ENCODE measurements around the gene ACOXL.
"Not testable (repeated sequence)": the region's sequence is repeated elsewhere in the genome, so short reads cannot be mapped to it uniquely, and the experiment has no call there.

The ACOXL gene

DNA sequence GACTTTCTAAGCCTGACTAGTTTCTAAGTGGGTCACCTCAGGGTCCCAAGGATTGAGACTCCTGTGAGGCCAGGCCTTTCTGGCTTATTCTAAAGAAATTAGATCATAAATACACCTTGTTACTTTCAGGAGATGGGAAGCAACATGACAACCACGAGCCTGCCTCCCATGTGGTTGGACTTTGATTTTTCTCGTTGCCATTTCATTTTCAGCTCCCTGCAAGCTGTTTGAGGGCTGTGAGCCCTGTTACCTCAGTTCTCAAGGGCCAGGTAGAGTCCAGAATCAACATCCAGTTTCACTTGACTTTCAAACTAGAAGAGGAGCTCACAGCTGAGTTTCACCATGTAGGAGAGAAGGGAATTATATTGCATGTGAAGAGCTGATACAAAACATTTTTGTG is 228.6 kb downstream of the ACOXL start:
- no peak for DNase-seq

DNA sequence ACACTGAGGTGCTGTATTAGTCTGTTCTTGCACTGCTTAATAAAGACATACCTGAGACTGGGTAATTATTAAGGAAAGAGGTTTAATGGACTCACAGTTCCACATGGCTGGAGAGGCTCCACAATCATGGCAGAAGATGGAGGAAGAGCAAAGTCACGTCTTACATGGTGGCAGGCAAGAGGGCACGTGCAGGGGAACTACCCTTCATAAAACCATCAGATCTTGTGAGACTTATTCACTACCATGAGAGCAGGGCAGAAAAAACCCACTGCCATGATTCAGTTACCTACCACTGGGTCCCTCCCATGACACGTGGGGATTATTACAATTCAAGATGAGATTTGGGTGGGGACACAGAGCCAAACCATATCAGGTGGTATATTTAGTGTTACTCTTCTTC is 229.3 kb downstream of the ACOXL start:
- DNase-seq, result not testable (repeated sequence)

DNA sequence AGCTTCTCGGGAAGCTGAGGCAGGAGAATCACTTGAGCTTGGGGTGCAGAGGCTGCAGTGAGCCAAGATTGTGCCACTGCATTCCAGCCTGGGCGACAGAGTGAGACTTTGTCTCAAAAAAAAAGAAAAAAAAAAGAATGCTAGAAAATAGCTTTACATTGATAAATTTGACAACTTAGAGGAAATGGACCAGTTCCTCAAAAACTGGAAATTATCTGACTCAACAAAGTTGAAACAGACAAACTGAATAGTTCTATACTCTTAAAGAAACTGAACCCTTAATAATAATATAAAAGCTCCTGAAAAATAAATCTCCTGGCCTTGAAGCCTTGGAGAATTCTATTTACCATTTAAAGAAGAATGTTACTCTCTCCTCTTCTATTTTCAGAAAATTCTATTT is 237.3 kb downstream of the ACOXL start:
- DNase-seq, result no peak

DNA sequence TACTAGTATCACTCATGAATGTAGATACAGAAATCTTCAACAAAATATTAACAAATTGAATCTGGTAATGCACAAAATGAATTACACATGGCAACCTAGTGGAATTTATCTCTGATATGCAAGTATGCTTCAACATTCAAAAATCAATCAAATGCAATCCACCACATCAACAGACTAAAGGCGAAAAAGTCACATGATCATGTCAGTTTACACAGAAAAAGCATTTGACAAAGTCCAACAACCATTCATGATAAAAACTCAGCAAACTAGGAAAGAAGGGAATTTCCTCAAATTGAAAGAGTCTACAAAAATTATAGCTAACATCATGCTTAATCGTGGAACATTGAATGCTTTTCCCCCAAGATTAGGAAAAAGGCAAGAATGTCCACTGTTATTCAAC is 237.8 kb downstream of the ACOXL start:
- DNase-seq, result no peak

DNA sequence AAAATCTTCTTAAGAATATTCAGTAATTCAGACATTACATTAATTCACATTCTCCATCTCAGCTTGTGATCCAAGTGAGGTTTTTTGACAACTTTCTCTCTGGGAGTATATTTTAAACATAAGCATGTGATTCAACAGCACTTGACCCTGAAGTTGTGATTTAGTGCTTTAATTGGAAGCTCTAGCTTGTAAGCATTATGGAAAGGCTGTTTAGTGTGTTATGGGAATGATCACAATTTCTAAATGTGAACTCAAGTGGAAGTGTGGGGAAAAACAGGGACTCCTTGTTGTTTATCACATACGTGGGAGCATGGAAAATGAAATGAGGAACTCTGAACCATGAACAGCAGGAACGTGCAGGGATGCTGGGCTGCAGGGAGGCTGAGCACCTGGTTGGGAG is 239.4 kb downstream of the ACOXL start:
- DNase-seq, result no peak

DNA sequence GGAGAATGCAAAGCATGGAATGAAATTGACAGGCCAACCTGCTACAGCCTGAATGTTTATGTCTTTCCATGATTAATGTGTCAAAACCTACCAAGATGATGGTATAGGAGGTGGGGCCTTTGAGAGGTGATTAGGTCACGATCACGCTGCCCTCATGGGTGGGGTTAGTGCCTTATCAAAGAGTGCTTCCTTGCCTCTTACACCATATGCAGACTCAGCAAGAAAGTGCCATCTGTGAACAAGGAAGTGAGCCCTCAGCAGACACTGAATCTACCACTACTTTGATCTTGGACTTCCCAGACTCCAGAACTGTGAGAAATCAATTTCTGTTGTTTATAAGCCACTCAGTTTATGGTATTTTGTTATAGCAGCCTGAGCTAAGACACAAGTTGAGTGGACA is 240.9 kb downstream of the ACOXL start:
- DNase-seq, result no peak

DNA sequence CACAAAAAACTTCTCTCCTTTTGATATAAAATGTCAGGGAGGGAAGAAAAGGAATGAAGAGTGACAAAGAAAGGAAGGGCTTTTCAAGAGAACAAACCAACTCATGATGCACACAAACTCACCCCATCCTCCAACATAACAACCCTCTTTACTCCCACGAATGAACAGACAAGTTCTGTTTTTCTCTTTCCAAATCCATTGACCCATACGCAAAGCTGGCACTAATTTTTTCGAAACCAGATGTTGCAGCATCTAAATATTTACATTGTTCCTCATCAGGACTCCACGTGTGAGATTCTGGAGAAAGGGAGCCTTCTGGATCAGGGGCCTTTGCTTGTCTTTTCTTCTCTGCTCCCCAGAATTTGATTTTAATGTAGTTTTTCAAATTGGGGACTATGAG is 245.0 kb downstream of the ACOXL start:
- DNase-seq, result no peak

DNA sequence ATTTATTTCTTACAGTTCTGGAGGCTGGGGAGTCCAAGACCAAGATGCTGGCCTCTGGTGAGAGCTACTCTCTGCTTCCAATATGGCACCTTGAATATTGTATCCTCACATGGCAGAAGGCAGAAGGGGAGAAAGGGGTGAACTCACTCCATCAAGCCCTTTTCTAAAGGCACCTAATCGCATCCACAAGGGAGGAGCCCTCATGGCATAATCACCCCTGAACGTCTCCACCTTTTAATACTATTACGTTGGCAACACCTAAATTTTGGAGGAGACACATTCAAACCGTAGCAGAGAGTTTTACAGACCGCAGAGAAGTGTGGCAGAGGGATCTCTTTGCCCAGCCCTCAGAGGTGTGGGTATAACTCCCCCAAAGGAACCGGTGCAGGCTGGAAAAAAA is 245.8 kb downstream of the ACOXL start:
- no peak for DNase-seq

DNA sequence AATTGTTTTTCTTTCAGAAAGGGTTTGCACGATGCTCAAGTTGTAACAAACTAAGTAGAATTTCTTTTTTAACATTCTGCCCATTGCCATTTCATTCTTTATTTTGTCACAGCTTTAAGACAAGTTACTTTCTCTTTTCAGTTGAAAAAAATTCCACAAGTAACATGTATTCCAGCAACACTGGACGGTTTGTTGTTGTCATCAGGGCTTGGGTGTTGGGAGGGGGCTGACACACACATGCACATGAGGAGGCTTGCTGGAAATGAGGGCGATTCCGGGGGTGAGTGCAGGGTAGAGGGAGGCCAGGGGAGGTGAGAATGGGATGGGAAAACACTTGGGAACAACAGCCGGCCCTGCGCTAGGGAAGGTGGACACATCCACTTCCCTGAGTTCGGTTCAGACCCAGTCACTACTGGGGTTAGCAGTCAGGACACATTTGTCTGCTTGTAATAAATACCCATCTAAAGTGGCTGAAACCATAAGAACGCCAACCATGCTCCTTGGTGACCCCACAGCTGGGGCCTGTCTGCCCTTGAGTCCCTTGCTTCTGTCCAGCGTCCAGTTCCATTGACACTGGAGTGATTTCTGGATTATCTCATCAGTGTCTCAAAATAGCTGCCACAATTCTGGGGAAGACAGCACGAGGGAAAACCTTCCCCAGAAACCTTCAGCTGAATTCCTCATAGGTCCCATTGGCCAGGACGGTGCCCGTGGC is 246.5 kb downstream of the ACOXL start:
- no peak for DNase-seq

DNA sequence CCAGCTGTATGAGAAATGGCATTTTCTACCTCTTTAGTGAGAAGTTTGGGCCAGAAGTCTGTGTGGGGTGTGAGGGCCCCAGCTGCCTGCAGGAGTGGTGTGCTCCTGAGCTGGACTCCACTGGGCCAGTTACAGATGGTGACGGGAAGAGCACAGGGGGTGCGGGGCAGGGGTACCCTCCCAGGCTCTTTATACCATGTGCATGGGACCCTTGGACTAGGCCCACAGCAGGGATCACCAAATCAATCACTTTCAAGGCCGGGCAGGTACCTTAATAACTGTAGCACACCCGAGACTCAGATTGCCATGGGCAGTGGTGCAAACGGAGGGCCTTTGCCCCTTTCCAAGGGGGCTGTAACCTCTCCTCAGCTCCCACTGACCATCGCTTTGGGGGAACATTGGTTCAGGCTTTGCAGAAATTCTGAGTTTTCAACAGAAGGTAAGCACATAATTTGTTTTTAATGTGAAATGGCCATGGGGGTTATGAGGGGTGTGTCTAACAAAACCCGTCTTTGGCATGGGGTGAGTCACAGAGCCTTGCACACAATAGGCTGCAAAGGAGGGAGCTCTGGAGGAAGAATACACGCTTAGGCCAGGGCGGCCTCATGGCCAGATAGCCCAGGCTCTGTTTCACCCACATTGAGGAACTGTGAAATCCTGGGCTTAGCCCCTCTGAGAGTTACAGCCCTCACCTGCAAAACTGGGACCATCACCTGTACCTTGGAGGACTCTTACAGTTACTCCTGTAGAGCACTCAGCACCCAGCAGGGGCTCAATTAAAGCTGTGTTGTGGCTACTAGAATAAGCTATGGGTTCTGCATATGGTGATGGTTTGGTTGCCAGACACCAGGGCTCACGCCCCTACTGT is 247.3 kb downstream of the ACOXL start:
- no peak for DNase-seq

DNA sequence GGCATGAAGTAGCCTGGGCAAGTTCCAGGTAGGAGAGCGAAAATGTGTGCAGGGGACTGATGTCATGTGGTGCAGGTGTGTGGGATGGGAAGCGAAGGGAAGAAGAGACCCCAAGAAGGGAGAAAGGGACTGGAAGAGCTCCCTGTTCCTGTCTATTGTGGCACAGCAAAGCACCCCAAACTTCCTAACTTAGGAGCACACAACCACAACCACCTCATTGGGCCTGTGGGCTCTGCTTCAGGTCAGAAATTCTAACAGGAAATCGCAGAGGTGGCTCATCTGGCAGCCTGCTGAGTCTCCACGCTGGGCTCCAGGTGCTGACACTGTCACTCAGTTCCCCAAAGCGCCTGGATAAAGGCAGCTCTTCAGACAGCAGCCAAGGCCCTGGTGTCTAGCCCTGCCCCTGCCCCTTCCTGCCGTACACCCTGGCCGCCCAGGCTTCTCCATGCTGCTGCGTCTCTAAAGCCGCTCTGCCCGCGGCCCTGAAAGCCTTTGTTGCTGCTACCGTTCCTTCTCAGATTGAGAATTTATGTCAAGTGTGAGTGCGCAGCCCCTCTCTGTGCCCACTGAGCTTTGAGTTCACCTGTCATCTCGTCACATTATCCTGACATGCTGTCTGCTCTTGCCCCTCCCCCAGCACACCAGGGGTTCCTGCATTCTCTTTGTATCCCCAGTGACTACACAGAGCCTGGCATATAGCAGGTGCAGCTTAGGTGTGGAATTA is 248.1 kb downstream of the ACOXL start:
- no peak for DNase-seq

DNA sequence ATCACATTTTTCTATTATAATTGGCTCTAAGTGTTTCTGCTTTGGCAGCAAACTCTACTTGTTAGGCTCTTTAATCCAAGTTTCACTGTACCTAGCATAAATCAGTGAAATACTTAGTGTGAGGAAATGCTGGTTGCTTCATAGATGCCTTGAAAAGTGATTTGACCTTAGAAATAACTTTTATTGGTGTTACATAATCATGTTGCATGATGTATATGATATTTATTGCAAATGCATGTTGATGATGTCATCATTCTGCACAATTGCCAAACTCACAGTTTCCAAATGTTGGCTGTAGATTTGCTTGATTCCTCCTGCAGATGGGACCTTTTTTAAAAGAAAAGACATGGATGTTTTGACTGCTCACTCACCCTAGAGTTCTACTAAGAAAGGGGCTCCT is 250.8 kb downstream of the ACOXL start:
- no peak for DNase-seq

DNA sequence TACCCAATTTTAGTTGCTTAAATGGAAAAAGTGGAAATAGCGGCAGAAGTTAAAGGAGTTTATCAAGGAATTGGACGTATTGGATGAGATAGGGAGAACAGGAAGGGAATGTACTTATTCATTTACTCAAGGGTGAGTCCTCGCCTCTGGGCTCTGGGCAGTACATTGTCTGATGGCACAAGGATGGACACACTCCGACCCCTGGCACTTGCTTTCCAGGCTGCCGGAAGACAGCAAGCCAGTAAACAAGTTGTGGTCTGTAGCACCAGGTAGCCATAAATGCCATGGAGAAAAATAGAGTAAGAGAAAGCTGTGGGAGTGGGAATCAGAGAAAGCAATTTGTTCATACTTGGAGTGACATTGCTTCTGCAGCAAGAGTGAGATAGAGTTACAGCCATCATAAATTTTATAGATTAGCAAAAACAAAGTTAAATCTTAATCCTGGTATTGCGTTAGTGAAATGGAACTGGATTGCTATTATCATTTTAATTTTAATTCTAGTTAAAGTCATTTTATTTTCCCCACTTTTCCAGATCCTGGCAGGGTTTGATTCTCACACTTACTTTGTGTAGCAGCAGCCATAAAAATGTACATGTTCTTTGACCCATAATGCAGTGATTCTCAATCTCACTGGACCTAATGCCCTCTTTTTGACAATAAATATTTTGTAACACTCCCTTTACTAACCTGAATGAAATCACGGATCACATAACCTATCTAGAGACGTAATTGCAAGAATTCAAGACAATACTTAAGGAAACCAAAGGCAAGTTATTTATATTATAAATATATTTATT is 252.5 kb downstream of the ACOXL start:
- no peak for DNase-seq

DNA sequence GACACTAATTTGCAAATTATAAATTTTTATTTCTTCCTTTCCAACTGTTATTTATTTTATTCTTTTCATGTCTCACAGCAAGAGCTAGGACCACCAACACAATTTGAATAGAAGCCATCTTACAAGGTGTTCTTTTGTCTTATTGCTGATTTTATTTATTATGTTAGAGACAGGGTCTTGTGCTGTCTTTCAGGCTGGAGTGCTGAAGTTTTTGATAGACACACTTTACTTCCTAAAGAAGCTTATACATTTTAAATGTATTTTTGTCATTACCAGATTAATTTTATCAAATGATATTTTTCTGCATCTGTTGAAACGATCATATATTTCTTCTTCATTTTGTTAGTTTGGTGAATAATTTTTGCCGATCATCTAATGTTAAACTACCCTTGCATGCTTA is 258.1 kb downstream of the ACOXL start:
- no peak for DNase-seq

DNA sequence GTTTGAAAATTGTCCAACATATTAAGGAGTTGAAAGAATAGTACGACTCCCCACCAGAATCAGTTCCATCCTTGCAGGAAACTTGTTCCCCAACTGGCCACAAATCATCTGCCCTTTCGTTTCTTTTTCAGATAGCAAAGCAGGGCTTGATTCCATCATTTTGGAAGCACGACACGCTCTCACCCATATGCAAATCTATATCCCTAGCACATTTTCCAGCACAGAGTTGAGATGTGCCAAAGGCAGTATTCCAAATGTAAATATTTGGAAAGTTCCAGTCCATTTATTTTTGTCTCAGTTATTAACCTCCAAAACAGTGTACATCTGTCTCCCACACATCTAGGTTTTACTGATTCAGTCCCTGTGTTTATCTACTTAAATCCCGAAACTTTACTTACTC is 259.5 kb downstream of the ACOXL start:
- no peak for DNase-seq

DNA sequence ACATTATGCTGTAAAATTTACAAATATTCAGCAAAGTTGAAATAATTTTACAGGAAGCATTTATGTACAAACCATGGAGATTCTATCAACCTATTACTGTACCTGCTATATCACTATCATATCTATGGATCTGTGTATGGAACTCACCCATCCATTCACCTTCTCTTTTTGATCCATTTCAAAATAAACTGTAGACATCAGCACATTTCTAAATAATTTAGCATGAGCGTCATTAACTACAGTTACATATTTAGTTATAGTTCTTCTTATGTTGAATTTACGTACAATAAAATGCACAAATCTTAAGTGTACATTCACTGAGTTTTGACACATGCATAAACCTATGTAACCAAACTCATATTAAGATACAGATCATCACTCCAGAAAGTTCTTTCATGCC is 260.5 kb downstream of the ACOXL start:
- no peak for DNase-seq

DNA sequence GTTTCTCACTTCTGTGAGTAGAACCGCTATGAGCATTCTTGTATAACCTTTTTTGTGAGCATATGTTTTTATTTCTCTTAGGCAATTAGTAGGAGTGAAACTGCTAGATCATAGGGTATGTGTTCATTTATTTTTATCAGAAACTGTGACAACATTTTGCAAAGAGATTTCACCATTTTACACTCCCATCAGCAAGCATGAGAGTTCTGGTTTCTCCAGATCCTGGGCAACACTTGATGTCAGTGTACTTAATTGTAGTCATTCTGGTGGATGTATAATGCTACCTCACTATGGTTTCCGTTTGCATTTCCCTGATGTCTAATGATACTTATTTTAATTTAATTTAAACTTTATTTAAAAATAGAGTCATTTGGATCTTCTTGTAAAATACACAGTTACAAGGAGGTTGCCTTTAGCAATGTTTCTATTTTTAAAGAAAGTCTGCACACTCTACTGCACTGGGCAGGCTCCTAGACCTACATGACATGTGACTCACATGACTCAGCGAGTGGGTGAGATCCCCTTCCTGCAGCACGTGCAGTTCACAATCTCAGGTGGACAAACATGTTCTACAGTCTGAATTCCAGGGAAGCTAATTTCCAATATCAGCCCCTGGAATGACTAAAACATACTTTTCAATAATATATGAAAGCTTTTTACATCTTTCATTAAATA is 261.3 kb downstream of the ACOXL start:
- DNase-seq, result no peak

DNA sequence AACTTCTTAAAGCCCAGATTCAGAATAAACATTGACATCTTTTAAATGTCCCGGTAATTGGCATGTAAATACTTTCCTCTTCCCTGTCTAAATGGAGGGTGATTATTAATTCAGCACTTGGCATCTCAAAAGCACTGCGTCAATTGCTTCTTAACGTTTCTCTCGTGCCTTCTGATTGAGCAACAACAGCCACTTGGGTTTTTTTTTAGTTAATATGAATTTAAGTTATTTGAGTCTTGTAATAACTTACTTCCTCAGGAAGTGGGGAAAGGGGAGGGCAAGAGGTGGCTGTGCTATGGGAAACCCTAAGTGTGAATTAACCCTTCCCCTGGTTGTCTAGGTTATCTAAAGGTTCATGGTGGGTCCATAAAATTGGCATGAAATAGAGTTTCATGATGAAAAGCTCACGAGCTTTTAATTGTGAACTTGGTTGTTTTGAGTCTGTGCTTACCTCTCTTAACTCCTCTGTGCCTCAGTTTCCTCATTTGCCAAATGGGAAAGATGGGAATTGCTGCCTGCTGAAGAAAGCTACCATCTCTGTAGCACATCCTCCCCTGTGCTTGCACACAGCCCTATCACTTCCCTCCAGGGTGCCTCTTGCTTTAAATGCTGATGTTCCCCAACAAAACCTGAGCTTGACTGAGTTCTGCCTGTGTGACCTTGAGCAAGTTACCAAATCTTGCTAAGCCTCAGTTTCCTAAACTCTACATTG is 262.0 kb downstream of the ACOXL start:
- no peak for DNase-seq

DNA sequence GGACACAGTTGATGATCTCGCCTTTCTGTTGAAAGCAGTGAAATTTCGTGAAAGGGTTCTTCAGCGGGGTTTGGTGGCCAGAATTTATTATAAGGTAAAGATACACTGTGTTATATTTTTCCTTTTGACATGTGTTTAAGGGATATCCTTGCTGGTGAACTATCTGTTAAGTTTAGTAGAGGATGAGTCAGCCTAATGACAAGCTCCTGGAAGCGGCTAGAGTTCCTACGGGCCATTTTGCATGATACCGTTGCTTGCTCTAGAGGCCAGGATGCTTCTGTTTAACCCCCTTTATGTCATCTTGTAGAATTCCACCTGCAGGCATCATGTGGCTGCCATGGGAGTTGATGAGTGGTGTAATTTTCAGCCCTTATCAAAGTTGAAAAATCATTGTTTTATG is 263.5 kb downstream of the ACOXL start:
- no peak for DNase-seq
